ENCODE data around the gene ATP1A2. TPM values are rescaled to one million over a fixed set of nuclear protein-coding genes. Genes with fewer than 3 reads are reported as not detected.

The ATP1A2 gene
- total RNA-seq, 1 donor: 0.27 TPM

GRCh38 chr1:160101037-160101716 lies 14.4 kb upstream of the ATP1A2 start:
- peak; percentile 78 for DNase-seq (ENCODE audit: low read depth)
- peak; percentile 95 for TF ChIP-seq CTCF (IDR thresholded peaks at IDR 0.05; ENCODE audit: insufficient read depth, low read length)
- peak overlapping the region; percentile 25 for H3K4me3 ChIP-seq (ENCODE audit: low read depth, low read length)

- no peak for DNase-seq (ENCODE audit: low read depth)
- H3K4me3 ChIP-seq (ENCODE audit: low read depth, low read length): no peak overlapping the region
- TF ChIP-seq CTCF (IDR thresholded peaks at IDR 0.05; ENCODE audit: insufficient read depth, low read length): no peak
Measured at GRCh38 chr1:160101717-160102522, 13.6 kb upstream of the ATP1A2 start.

GRCh38 chr1:160103658-160104408 lies 11.7 kb upstream of the ATP1A2 start:
- no peak overlapping the region for H3K4me3 ChIP-seq (ENCODE audit: low read depth, low read length)
- no peak for TF ChIP-seq CTCF (IDR thresholded peaks at IDR 0.05; ENCODE audit: insufficient read depth, low read length)
- no peak for DNase-seq (ENCODE audit: low read depth)

GRCh38 chr1:160104486-160104885 lies 11.1 kb upstream of the ATP1A2 start:
- TF ChIP-seq CTCF (IDR thresholded peaks at IDR 0.05; ENCODE audit: insufficient read depth, low read length): no peak
- no peak overlapping the region for H3K4me3 ChIP-seq (ENCODE audit: low read depth, low read length)
- no peak for DNase-seq (ENCODE audit: low read depth)

- no peak for DNase-seq (ENCODE audit: low read depth)
- no peak overlapping the region for H3K4me3 ChIP-seq (ENCODE audit: low read depth, low read length)
- no peak for TF ChIP-seq CTCF (IDR thresholded peaks at IDR 0.05; ENCODE audit: insufficient read depth, low read length)
Measured at GRCh38 chr1:160105155-160105554, 10.4 kb upstream of the ATP1A2 start.

- no peak for DNase-seq (ENCODE audit: low read depth)
- H3K4me3 ChIP-seq (ENCODE audit: low read depth, low read length): no peak overlapping the region
- TF ChIP-seq CTCF (IDR thresholded peaks at IDR 0.05; ENCODE audit: insufficient read depth, low read length): no peak
Measured at GRCh38 chr1:160107512-160107911, 8.0 kb upstream of the ATP1A2 start.

Measured in fibroblast of the aortic adventitia (primary cell).